Fibroblast of skin of right biceps (primary cell): ENCODE measurements around the gene OR7G2.
A peak's percentile ranks its signal among the peaks of the same experiment; 100 is the strongest.

Source experiments
- DNase-seq: peaks from one replicate; pipeline ENCODE4 v3.0.0-alpha.2; 2013

OR7G2 gene

GRCh38 chr19:9107375-9107774 lies at the start of gene OR7G2:
TSS of gene OR7G2 (minus strand) at chr19:9107475. CDS start at chr19:9103243, 4,232 bp downstream.
- DNase-seq = no peak

GRCh38 chr19:9156304-9156703 lies 49.0 kb upstream of the OR7G2 start:
- no peak for DNase-seq

- no peak for DNase-seq
Observed at GRCh38 chr19:9155591-9155990, 48.3 kb upstream of the OR7G2 start.

- DNase-seq = no peak
Observed at GRCh38 chr19:9151367-9151766, 44.1 kb upstream of the OR7G2 start.

GRCh38 chr19:9150650-9151049 lies 43.4 kb upstream of the OR7G2 start:
- no peak for DNase-seq

- DNase-seq = no peak
Observed at GRCh38 chr19:9149997-9150396, 42.7 kb upstream of the OR7G2 start.

- DNase-seq = no peak
Observed at GRCh38 chr19:9148697-9149096, 41.4 kb upstream of the OR7G2 start.

GRCh38 chr19:9146882-9147281 lies 39.6 kb upstream of the OR7G2 start:
- no peak for DNase-seq

- DNase-seq = peak; percentile 13
Observed at GRCh38 chr19:9144920-9145319, 37.6 kb upstream of the OR7G2 start.

GRCh38 chr19:9140159-9140874 lies 33.0 kb upstream of the OR7G2 start, which contains the start of gene ZNF317:
TSS of gene ZNF317 (plus strand) at chr19:9140397. CDS start at chr19:9156017, 15,620 bp downstream.
- peak; percentile 93 for DNase-seq

GRCh38 chr19:9139609-9140158 lies 32.4 kb upstream of the OR7G2 start:
- DNase-seq = no peak

GRCh38 chr19:9132422-9132821 lies 25.1 kb upstream of the OR7G2 start:
- no peak for DNase-seq

GRCh38 chr19:9130965-9131364 lies 23.7 kb upstream of the OR7G2 start:
- no peak for DNase-seq

- peak; percentile 2 for DNase-seq
Observed at GRCh38 chr19:9128171-9128570, 20.9 kb upstream of the OR7G2 start.

- no peak for DNase-seq
Observed at GRCh38 chr19:9126900-9127405, 19.7 kb upstream of the OR7G2 start, which contains the start of gene OR7G3. TSS of gene OR7G3 (minus strand) at chr19:9126950. CDS start at chr19:9126950, 0 bp downstream.

GRCh38 chr19:9116547-9116946 lies 9.3 kb upstream of the OR7G2 start:
- no peak for DNase-seq

GRCh38 chr19:9115307-9115813 lies 8.1 kb upstream of the OR7G2 start, which contains the start of gene OR7G1:
TSS of gene OR7G1 (minus strand) at chr19:9115763. CDS start at chr19:9115763, 0 bp downstream.
- no peak for DNase-seq

- no peak for DNase-seq
Observed at GRCh38 chr19:9109959-9110358, 2.7 kb upstream of the OR7G2 start.

- DNase-seq = no peak
Observed at GRCh38 chr19:9086761-9087160, 20.5 kb downstream of the OR7G2 start, which contains the start of gene OR1M1. TSS of gene OR1M1 (plus strand) at chr19:9087061. CDS start at chr19:9093245, 6,184 bp downstream.

GRCh38 chr19:9078651-9079050 lies 28.6 kb downstream of the OR7G2 start:
- DNase-seq = no peak

GRCh38 chr19:9076901-9077300 lies 30.4 kb downstream of the OR7G2 start:
- no peak for DNase-seq

GRCh38 chr19:9075064-9075949 lies 32.0 kb downstream of the OR7G2 start:
- peak; percentile 95 for DNase-seq

- DNase-seq = no peak
Observed at GRCh38 chr19:9073806-9074205, 33.5 kb downstream of the OR7G2 start.
